Retinal pigment epithelial cell (primary cell): ENCODE measurements around the gene PARVB.
"Not testable (repeated sequence)": the region's sequence is repeated elsewhere in the genome, so short reads cannot be mapped to it uniquely, and the experiment has no call there.

Experiments
- DNase-seq: peaks from one replicate; pipeline ENCODE4 v3.0.0-alpha.2; 2010; ENCODE audit warnings: low read depth
- H3K4me3 ChIP-seq: 2 replicates; pipeline ENCODE4 v1.5.1; 2011; ENCODE audit warnings: mild to moderate bottlenecking, low read length, control low read depth, moderate library complexity
- CTCF ChIP-seq: conservative IDR thresholded peaks from 2 replicates; pipeline ENCODE4 v1.5.1; 2011; ENCODE audit warnings: low read depth, low read length, control low read depth, inconsistent platforms

Gene PARVB

GRCh38 chr22:44051358-44051757 lies 27.3 kb downstream of the PARVB start:
- no peak for TF ChIP-seq CTCF
- DNase-seq, result no peak

DNA sequence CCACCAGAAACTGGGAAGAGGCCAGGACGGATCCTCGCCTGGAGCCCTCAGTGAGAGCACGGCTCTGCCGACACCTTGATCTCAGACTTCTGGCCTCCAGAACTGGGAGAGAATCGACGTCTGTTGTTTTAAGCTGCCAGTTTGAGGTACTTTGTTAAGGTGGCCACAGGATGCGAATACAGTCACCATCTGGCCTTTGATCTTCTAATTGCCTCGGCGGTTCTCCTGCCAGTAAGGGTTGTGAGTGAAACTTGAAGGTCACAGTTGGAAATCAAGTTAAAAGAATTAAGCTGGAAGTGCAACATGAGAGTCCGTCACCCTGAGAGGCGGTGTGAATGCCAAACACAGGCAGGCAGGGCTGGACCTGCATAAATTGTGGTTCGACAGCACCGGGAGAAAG lies 27.9 kb downstream of the PARVB start:
- no peak overlapping the region for H3K4me3 ChIP-seq
- no peak for TF ChIP-seq CTCF
- no peak for DNase-seq

More at GRCh38 chr22:44051358-44051757, 27.3 kb downstream of the PARVB start:
- no peak overlapping the region for H3K4me3 ChIP-seq

DNA sequence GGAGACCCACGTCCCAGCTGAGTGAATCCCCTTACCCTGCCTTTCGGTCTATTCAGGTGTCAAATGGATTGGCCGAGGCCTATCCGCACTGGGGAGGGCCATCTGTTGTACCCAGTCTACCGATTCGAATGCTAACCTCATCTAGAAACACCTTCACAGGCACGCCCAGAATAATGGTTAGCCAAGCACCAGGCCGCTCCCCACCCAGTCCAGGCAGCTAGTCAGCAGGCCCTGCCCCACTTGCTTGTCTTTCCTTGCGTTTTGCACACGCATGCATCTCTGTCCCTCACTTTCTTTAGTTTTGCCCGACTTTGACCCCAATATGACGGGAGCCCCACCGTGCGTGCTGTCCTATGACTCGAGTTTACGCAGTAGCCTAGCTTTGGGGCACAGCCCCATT lies 31.7 kb downstream of the PARVB start:
- H3K4me3 ChIP-seq, result no peak overlapping the region
- no peak for DNase-seq
- no peak for TF ChIP-seq CTCF

GRCh38 chr22:44056649-44057048 lies 32.5 kb downstream of the PARVB start:
- DNase-seq, result not testable (repeated sequence)

GRCh38 chr22:44057401-44057987 lies 33.4 kb downstream of the PARVB start:
- no peak for TF ChIP-seq CTCF
- no peak for DNase-seq
- H3K4me3 ChIP-seq, result no peak overlapping the region

More at GRCh38 chr22:44056649-44057048, 32.5 kb downstream of the PARVB start:
- not testable (repeated sequence) for H3K4me3 ChIP-seq

DNA sequence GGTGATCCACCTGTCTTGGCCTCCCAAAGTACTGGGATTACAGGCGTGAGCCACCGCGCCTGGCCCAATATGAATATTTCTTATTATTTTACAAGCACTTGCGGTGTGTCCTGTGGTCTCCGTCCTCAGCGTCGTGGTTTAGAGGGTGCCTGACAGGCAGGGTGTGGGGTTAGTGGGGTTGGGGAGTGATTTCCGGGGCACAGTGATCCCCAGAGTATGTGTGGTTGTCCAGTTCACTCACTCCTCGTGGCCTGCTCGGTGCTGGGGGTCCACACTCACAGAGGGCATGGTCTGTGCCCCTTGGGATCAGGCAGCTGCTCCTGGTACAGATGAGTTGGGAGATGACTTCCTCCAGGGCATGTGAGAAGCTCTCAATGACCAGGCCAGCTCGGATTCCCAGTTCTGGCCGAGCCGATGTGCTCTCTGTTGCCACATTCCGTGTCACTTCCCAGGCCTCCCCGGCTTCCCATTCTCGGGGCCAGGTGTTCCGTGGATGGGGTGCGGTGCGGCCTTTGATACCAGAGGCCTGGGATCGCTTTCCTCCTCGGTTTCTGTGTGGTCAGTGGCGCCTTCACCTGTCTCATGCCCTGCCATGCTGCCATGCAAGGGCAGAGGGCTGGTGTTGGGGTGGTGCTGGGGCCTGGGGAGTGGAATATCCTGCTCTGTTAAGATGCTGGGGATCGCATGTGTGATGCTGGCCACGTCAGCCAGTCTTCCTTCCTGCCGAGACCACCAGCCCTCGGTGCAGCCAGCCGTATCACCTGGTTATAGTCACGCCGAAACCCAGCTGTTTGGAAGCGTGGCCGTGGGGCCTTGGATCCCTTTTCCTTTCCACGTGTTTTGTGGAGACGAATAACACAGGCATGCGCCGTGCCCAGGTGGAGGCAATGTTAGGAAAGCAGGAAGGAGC lies 39.6 kb downstream of the PARVB start:
- H3K4me3 ChIP-seq, result no peak overlapping the region
- no peak for DNase-seq
- no peak for TF ChIP-seq CTCF

- no peak for DNase-seq
- no peak overlapping the region for H3K4me3 ChIP-seq
- no peak for TF ChIP-seq CTCF
Measured at GRCh38 chr22:44067033-44067432, 42.9 kb downstream of the PARVB start.
